WTC11 (cell line): ENCODE results near the gene PSD2. TPM values are rescaled to one million over a fixed set of nuclear protein-coding genes. Genes with fewer than 3 reads are reported as not detected.

Source experiments
- AFF4 ChIP-seq: sonication (generic); formaldehyde crosslinking; IDR thresholded peaks from 2 replicates; pipeline ENCODE4 v1.8.1; 2023; ENCODE audit warnings: mild to moderate bottlenecking, missing genetic modification reagents, borderline replicate concordance
- CREB1 ChIP-seq: sonication (generic); formaldehyde crosslinking; IDR thresholded peaks from 2 replicates; pipeline ENCODE4 v1.8.0; 2023; ENCODE audit warnings: mild to moderate bottlenecking, missing genetic modification reagents
- CTCF ChIP-seq: fragments of 200-600 bp; IDR thresholded peaks from 2 replicates; pipeline ENCODE4 v1.8.0; 2022; ENCODE audit warnings: antibody characterized with exemption
- E2F5 ChIP-seq: sonication (generic); formaldehyde crosslinking; IDR thresholded peaks from 2 replicates; pipeline ENCODE4 v1.8.1; 2022; ENCODE audit warnings: mild to moderate bottlenecking, moderate library complexity, missing genetic modification reagents
- ELF4 ChIP-seq: sonication (generic); formaldehyde crosslinking; IDR thresholded peaks from 2 replicates; pipeline ENCODE4 v1.8.1; 2022; ENCODE audit warnings: low read depth, mild to moderate bottlenecking, moderate library complexity, missing genetic modification reagents
- FOXJ3 ChIP-seq: sonication (generic); formaldehyde crosslinking; IDR thresholded peaks from 2 replicates; pipeline ENCODE4 v1.9.0; 2021; ENCODE audit warnings: missing genetic modification reagents, mild to moderate bottlenecking, borderline replicate concordance
- FOXK1 ChIP-seq: sonication (generic); formaldehyde crosslinking; IDR thresholded peaks from 2 replicates; pipeline ENCODE4 v1.8.0; 2022; ENCODE audit warnings: mild to moderate bottlenecking, moderate library complexity, missing genetic modification reagents
- IRF2 ChIP-seq: sonication (generic); formaldehyde crosslinking; IDR thresholded peaks from 2 replicates; pipeline ENCODE4 v1.8.0; 2022; ENCODE audit warnings: low read depth, missing genetic modification reagents, borderline replicate concordance
- KAT7 ChIP-seq: sonication (generic); formaldehyde crosslinking; IDR thresholded peaks from 2 replicates; pipeline ENCODE4 v1.8.1; 2023; ENCODE audit warnings: missing genetic modification reagents, mild to moderate bottlenecking, borderline replicate concordance
- MAX ChIP-seq: sonication (generic); formaldehyde crosslinking; IDR thresholded peaks from 2 replicates; pipeline ENCODE4 v1.8.0; 2022; ENCODE audit warnings: mild to moderate bottlenecking, missing genetic modification reagents
- MXD4 ChIP-seq: fragments of 250-450 bp; sonication (Bioruptor Pico); IDR thresholded peaks from 2 replicates; pipeline ENCODE4 v1.8.0; 2021; ENCODE audit warnings: mild to moderate bottlenecking, moderate library complexity, borderline replicate concordance
- NR3C1 ChIP-seq: sonication (generic); formaldehyde crosslinking; conservative IDR thresholded peaks from 2 replicates; pipeline ENCODE4 v1.8.1; 2023; ENCODE audit warnings: low read depth, mild to moderate bottlenecking, missing genetic modification reagents
- OVOL2 ChIP-seq: fragments of 250-450 bp; sonication (Bioruptor Pico); IDR thresholded peaks from 2 replicates; pipeline ENCODE4 v1.9.0; 2021; ENCODE audit warnings: mild to moderate bottlenecking, borderline replicate concordance
- PRRX2 ChIP-seq: fragments of 250-450 bp; sonication (Bioruptor Pico); IDR thresholded peaks from 2 replicates; pipeline ENCODE4 v1.8.0; 2021; ENCODE audit warnings: mild to moderate bottlenecking
- RELA ChIP-seq: sonication (generic); formaldehyde crosslinking; IDR thresholded peaks from 2 replicates; pipeline ENCODE4 v1.8.1; 2022; ENCODE audit warnings: missing genetic modification reagents, mild to moderate bottlenecking, borderline replicate concordance
- SP1 ChIP-seq: sonication (generic); formaldehyde crosslinking; conservative IDR thresholded peaks from 2 replicates; pipeline ENCODE4 v1.8.1; 2022; ENCODE audit warnings: missing genetic modification reagents
- TP53 ChIP-seq: sonication (generic); formaldehyde crosslinking; IDR thresholded peaks from 2 replicates; pipeline ENCODE4 v1.8.1; 2023; ENCODE audit warnings: mild to moderate bottlenecking, missing genetic modification reagents
- ZNF138 ChIP-seq: sonication (generic); formaldehyde crosslinking; conservative IDR thresholded peaks from 2 replicates; pipeline ENCODE4 v1.8.1; 2022; ENCODE audit warnings: mild to moderate bottlenecking, moderate library complexity, missing genetic modification reagents
- ZNF219 ChIP-seq: sonication (generic); formaldehyde crosslinking; IDR thresholded peaks from 2 replicates; pipeline ENCODE4 v1.8.0; 2023; ENCODE audit warnings: missing genetic modification reagents, mild to moderate bottlenecking, borderline replicate concordance
- ZNF263 ChIP-seq: sonication (generic); formaldehyde crosslinking; IDR thresholded peaks from 2 replicates; pipeline ENCODE4 v1.8.1; 2022; ENCODE audit warnings: low read depth, mild to moderate bottlenecking, moderate library complexity, missing genetic modification reagents
- ZNF416 ChIP-seq: fragments of 250-450 bp; sonication (Bioruptor Pico); IDR thresholded peaks from 2 replicates; pipeline ENCODE4 v1.9.0; 2021; ENCODE audit warnings: mild to moderate bottlenecking, inconsistent platforms
- ZNF423 ChIP-seq: fragments of 250-450 bp; sonication (Bioruptor Pico); IDR thresholded peaks from 2 replicates; pipeline ENCODE4 v2.1.2; 2022; ENCODE audit warnings: mild to moderate bottlenecking, moderate library complexity
- ZNF532 ChIP-seq: fragments of 250-450 bp; sonication (Bioruptor Pico); IDR thresholded peaks from 2 replicates; pipeline ENCODE4 v1.9.0; 2021; ENCODE audit warnings: mild to moderate bottlenecking, borderline replicate concordance
- ZNF671 ChIP-seq: fragments of 250-450 bp; sonication (Bioruptor Pico); IDR thresholded peaks from 2 replicates; pipeline ENCODE4 v1.8.0; 2021; ENCODE audit warnings: mild to moderate bottlenecking
- total RNA-seq: library from RNA; stranded (reverse); gene quantifications from 3 replicates; pipeline ENCODE4 v1.2.3, GENCODE V29; 2021
- TF ChIP-seq, protein P1 (sequence below): sonication (generic); formaldehyde crosslinking; IDR thresholded peaks from 2 replicates; pipeline ENCODE4 v1.8.0; 2023; ENCODE audit warnings: missing genetic modification reagents
- TF ChIP-seq, protein P2 (sequence below): sonication (generic); formaldehyde crosslinking; IDR thresholded peaks from 2 replicates; pipeline ENCODE4 v1.8.0; 2022; ENCODE audit warnings: mild to moderate bottlenecking, missing genetic modification reagents

PSD2 gene
- total RNA-seq, 1 experiment from 2014 or later: 0.57 TPM

- TF ChIP-seq PRRX2 (CRISPR knock-in tag) (no peak), FOXJ3 (CRISPR knock-in tag) (no peak), TP53 (CRISPR knock-in tag) (no peak), RELA (no peak), ZNF416 (CRISPR knock-in tag) (no peak), KAT7 (CRISPR knock-in tag) (no peak), ZNF138 (0 out of 2 replicates have a peak, but pooled peaks have one; percentile 40), FOXK1 (CRISPR knock-in tag) (no peak), ZNF219 (CRISPR knock-in tag) (no peak), IRF2 (CRISPR knock-in tag) (no peak), ZNF423 (CRISPR knock-in tag) (no peak), ZNF532 (CRISPR knock-in tag) (no peak), ZNF263 (CRISPR knock-in tag) (no peak), ELF4 (CRISPR knock-in tag) (no peak), MXD4 (no peak), SP1 (CRISPR knock-in tag) (no peak), AFF4 (CRISPR knock-in tag) (no peak), E2F5 (CRISPR knock-in tag) (peak; percentile 83), OVOL2 (no peak), ZNF671 (CRISPR knock-in tag) (no peak), CREB1 (no peak), CTCF (no peak), NR3C1 (CRISPR knock-in tag) (no peak), MAX (CRISPR knock-in tag) (peak; percentile 79)
- TF ChIP-seq, protein P1, sequence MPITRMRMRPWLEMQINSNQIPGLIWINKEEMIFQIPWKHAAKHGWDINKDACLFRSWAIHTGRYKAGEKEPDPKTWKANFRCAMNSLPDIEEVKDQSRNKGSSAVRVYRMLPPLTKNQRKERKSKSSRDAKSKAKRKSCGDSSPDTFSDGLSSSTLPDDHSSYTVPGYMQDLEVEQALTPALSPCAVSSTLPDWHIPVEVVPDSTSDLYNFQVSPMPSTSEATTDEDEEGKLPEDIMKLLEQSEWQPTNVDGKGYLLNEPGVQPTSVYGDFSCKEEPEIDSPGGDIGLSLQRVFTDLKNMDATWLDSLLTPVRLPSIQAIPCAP (CRISPR knock-in tag): no peak
- TF ChIP-seq, protein P2, sequence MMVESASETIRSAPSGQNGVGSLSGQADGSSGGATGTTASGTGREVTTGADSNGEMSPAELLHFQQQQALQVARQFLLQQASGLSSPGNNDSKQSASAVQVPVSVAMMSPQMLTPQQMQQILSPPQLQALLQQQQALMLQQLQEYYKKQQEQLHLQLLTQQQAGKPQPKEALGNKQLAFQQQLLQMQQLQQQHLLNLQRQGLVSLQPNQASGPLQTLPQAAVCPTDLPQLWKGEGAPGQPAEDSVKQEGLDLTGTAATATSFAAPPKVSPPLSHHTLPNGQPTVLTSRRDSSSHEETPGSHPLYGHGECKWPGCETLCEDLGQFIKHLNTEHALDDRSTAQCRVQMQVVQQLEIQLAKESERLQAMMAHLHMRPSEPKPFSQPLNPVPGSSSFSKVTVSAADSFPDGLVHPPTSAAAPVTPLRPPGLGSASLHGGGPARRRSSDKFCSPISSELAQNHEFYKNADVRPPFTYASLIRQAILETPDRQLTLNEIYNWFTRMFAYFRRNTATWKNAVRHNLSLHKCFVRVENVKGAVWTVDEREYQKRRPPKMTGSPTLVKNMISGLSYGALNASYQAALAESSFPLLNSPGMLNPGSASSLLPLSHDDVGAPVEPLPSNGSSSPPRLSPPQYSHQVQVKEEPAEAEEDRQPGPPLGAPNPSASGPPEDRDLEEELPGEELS (CRISPR knock-in tag): no peak
These were observed 39.5 kb upstream of the PSD2 start (continued) for GRCh38 chr5:139755892-139756671.
